ENCODE results near the gene LGALS9B. TPM values are rescaled to one million over a fixed set of nuclear protein-coding genes. Genes with fewer than 3 reads are reported as not detected.
"Not testable (repeated sequence)": the region's sequence is repeated elsewhere in the genome, so short reads cannot be mapped to it uniquely, and the experiment has no call there.

Gene LGALS9B
- total RNA-seq (2012; rRNA removed): not detected in 2 replicates

- H3K4me3 ChIP-seq (ENCODE audit: low read length); H3K9me3 ChIP-seq (replicated peaks; ENCODE audit: low read length); H3K4me1 ChIP-seq (ENCODE audit: control insufficient read depth, insufficient read depth, low read length); H3K36me3 ChIP-seq (ENCODE audit: insufficient read depth, low read length); H3K4me2 ChIP-seq (ENCODE audit: low read length); H3K27me3 ChIP-seq (ENCODE audit: control insufficient read depth, insufficient read depth, low read length); H3K9ac ChIP-seq (ENCODE audit: low read depth, low read length): not testable (repeated sequence)
Measured at GRCh38 chr17:20467447-20467846, at the start of gene LGALS9B. LGALS9B (minus strand) TSS chr17:20467539; CDS start chr17:20467470, 69 bp downstream.

- H3K4me3 ChIP-seq (ENCODE audit: low read length); H3K27me3 ChIP-seq (ENCODE audit: control insufficient read depth, insufficient read depth, low read length); H3K4me2 ChIP-seq (ENCODE audit: low read length); H3K36me3 ChIP-seq (ENCODE audit: insufficient read depth, low read length); H3K4me1 ChIP-seq (ENCODE audit: control insufficient read depth, insufficient read depth, low read length); H3K9ac ChIP-seq (ENCODE audit: low read depth, low read length); H3K9me3 ChIP-seq (replicated peaks; ENCODE audit: low read length): not testable (repeated sequence)
Measured at GRCh38 chr17:20516986-20517385, 49.6 kb upstream of the LGALS9B start.

DNA sequence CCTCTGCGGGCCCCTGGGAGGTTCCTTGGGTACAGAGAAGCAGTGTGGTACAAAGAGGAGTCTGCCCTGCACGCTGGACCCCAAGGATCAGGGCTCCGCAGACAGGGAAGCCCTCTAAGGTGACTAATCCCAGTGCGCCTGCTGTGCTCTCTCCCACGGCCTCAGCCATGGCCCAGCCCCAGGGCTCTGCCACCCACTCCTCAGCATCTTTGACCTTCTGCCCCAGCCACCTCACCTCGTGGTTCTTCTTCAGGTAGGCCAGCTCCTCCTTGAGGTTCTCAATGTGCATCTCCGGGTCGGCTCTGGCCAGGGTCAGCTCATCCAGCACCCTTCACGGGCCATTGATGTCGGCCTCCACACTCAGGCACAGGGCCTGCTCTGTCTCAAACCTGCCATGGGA lies 47.8 kb upstream of the LGALS9B start:
- not testable (repeated sequence) for H3K9ac ChIP-seq (ENCODE audit: low read depth, low read length); H3K36me3 ChIP-seq (ENCODE audit: insufficient read depth, low read length); H3K9me3 ChIP-seq (replicated peaks; ENCODE audit: low read length); H3K4me2 ChIP-seq (ENCODE audit: low read length); H3K27me3 ChIP-seq (ENCODE audit: control insufficient read depth, insufficient read depth, low read length); H3K4me1 ChIP-seq (ENCODE audit: control insufficient read depth, insufficient read depth, low read length); H3K4me3 ChIP-seq (ENCODE audit: low read length)

- H3K27me3 ChIP-seq (ENCODE audit: control insufficient read depth, insufficient read depth, low read length); H3K9ac ChIP-seq (ENCODE audit: low read depth, low read length); H3K4me1 ChIP-seq (ENCODE audit: control insufficient read depth, insufficient read depth, low read length); H3K4me3 ChIP-seq (ENCODE audit: low read length); H3K4me2 ChIP-seq (ENCODE audit: low read length); H3K36me3 ChIP-seq (ENCODE audit: insufficient read depth, low read length); H3K9me3 ChIP-seq (replicated peaks; ENCODE audit: low read length): not testable (repeated sequence)
Measured at GRCh38 chr17:20513539-20513938, 46.2 kb upstream of the LGALS9B start.

- not testable (repeated sequence) for H3K4me2 ChIP-seq (ENCODE audit: low read length); H3K4me3 ChIP-seq (ENCODE audit: low read length); H3K36me3 ChIP-seq (ENCODE audit: insufficient read depth, low read length); H3K27me3 ChIP-seq (ENCODE audit: control insufficient read depth, insufficient read depth, low read length); H3K4me1 ChIP-seq (ENCODE audit: control insufficient read depth, insufficient read depth, low read length); H3K9me3 ChIP-seq (replicated peaks; ENCODE audit: low read length); H3K9ac ChIP-seq (ENCODE audit: low read depth, low read length)
Measured at GRCh38 chr17:20512378-20512777, 45.0 kb upstream of the LGALS9B start.

GRCh38 chr17:20511778-20512177 lies 44.4 kb upstream of the LGALS9B start:
- not testable (repeated sequence) for H3K4me1 ChIP-seq (ENCODE audit: control insufficient read depth, insufficient read depth, low read length); H3K36me3 ChIP-seq (ENCODE audit: insufficient read depth, low read length); H3K4me3 ChIP-seq (ENCODE audit: low read length); H3K4me2 ChIP-seq (ENCODE audit: low read length); H3K9ac ChIP-seq (ENCODE audit: low read depth, low read length); H3K27me3 ChIP-seq (ENCODE audit: control insufficient read depth, insufficient read depth, low read length); H3K9me3 ChIP-seq (replicated peaks; ENCODE audit: low read length)

DNA sequence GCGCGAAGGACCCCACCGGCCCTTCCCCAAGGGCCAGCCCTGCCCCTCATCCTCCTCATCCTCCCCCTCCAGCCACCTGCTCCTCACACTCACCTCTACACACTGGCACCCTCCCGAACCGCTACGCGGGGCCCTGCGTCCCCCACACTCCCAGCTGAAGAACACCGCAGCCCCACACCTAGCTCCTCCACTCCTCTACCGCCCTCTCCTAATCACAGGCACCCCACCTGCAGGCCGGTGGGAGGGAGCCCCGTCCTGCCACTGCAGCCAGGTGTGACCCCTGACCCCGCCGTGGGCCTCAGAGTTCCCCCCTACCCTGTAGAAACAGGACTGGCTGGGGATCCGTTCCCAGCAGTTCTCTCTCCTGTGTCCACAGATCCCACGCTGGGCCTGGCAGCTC lies 38.0 kb upstream of the LGALS9B start:
- not testable (repeated sequence) for H3K4me3 ChIP-seq (ENCODE audit: low read length); H3K4me1 ChIP-seq (ENCODE audit: control insufficient read depth, insufficient read depth, low read length); H3K36me3 ChIP-seq (ENCODE audit: insufficient read depth, low read length); H3K9me3 ChIP-seq (replicated peaks; ENCODE audit: low read length); H3K27me3 ChIP-seq (ENCODE audit: control insufficient read depth, insufficient read depth, low read length); H3K4me2 ChIP-seq (ENCODE audit: low read length); H3K9ac ChIP-seq (ENCODE audit: low read depth, low read length)

DNA sequence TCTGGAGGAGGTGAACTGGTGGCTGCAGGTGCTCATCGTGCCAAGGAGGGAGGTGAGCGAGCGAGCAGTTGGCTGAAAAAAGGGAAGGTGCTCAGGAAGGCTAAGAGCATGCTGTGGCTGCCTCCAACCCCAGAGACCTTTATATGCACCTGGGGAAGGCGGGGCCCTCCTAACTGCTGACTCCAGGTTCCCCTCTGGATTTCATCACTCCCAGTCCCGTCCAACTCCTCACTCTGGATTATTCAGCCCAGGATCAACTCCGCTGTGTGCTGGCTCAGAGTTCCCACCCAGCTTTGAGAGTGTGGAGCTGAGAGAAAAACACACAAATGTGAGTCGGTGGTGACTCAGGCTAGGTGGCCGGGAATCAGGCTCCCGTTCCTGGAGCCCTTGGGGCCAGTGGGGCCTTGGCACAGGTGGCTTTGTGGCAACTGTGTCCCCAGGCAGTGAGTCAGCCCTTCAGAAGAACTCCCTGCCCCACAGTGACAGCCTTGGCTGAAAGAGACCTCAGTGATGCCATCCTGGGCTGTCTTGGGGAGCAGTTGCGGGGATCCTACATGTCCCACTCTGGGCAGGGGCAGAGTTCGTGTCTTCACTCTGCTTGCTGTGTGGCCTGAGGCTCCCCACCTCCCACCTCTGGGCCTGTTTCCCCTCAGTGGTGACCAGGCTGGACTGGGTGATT lies 37.2 kb upstream of the LGALS9B start:
- H3K4me1 ChIP-seq (ENCODE audit: control insufficient read depth, insufficient read depth, low read length): not testable (repeated sequence)

DNA sequence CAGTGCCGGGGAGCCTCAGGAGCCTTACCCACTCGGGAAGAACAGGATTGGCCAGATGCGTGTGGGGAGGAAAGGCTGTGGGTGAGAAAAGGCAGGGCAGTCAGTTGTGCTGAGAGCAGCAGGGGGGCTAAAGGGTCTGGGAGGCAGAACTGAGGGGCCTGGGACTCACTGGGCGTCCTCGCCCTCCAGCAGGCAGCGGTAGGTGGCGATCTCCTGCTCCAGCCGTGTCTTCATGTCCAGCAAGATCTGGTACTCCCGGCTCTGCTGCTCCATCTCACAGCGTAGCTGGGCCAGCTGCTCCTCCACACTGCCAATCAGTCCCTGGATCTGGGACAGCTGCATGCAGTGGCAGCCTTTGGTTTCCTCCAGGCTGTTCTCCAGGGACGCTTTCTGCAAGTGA lies 34.6 kb upstream of the LGALS9B start:
- not testable (repeated sequence) for H3K27me3 ChIP-seq (ENCODE audit: control insufficient read depth, insufficient read depth, low read length); H3K4me2 ChIP-seq (ENCODE audit: low read length); H3K9me3 ChIP-seq (replicated peaks; ENCODE audit: low read length); H3K9ac ChIP-seq (ENCODE audit: low read depth, low read length); H3K36me3 ChIP-seq (ENCODE audit: insufficient read depth, low read length); H3K4me3 ChIP-seq (ENCODE audit: low read length); H3K4me1 ChIP-seq (ENCODE audit: control insufficient read depth, insufficient read depth, low read length)

More for the DNA sequence above, 37.2 kb upstream of the LGALS9B start:
- not testable (repeated sequence) for H3K4me2 ChIP-seq (ENCODE audit: low read length); H3K4me3 ChIP-seq (ENCODE audit: low read length); H3K36me3 ChIP-seq (ENCODE audit: insufficient read depth, low read length); H3K27me3 ChIP-seq (ENCODE audit: control insufficient read depth, insufficient read depth, low read length); H3K9ac ChIP-seq (ENCODE audit: low read depth, low read length); H3K9me3 ChIP-seq (replicated peaks; ENCODE audit: low read length)

DNA sequence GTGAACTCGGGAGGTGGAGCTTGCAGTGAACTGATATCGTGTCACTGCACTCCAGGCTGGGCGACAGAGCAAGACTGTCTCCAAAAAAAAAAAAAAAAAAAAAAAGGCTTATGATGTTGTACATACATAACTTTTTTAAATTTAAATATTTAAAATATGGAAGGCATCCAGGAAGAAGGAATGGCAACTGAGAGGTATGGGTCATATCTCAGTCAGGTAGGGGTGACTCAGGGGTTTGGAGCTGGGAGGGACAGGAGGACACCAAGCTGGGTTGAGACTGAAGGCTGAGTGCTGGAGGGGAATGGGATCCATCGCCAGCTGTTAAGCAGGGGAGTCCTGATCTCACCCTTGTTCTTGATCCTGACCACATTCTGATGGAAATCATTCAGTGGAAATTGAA lies 33.0 kb upstream of the LGALS9B start:
- H3K27me3 ChIP-seq (ENCODE audit: control insufficient read depth, insufficient read depth, low read length); H3K4me3 ChIP-seq (ENCODE audit: low read length); H3K36me3 ChIP-seq (ENCODE audit: insufficient read depth, low read length); H3K4me1 ChIP-seq (ENCODE audit: control insufficient read depth, insufficient read depth, low read length); H3K4me2 ChIP-seq (ENCODE audit: low read length); H3K9ac ChIP-seq (ENCODE audit: low read depth, low read length); H3K9me3 ChIP-seq (replicated peaks; ENCODE audit: low read length): not testable (repeated sequence)

- H3K9ac ChIP-seq (ENCODE audit: low read depth, low read length); H3K4me3 ChIP-seq (ENCODE audit: low read length); H3K36me3 ChIP-seq (ENCODE audit: insufficient read depth, low read length): not testable (repeated sequence)
Measured at GRCh38 chr17:20495420-20495819, 28.1 kb upstream of the LGALS9B start.

DNA sequence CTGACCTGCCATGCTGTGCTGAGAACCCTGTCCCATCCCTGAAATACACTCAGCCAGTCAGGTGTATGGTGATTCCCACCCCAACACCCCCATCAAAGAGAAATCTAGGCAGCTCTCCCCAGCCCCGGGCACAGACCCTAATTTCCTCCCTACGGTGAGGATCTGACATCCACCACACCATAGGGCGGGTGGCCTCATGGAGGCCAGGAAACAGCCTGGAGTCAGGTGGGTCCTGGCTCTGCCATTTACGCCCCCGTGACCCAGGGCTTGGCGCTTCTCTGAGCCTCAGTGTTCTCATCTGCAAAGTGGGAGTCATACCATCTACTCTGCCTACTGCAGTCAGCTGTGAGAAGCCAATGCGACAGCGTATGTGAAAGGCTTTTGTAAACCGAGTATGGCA lies 27.4 kb upstream of the LGALS9B start:
- not testable (repeated sequence) for H3K9me3 ChIP-seq (replicated peaks; ENCODE audit: low read length); H3K4me3 ChIP-seq (ENCODE audit: low read length); H3K27me3 ChIP-seq (ENCODE audit: control insufficient read depth, insufficient read depth, low read length); H3K36me3 ChIP-seq (ENCODE audit: insufficient read depth, low read length); H3K4me1 ChIP-seq (ENCODE audit: control insufficient read depth, insufficient read depth, low read length); H3K9ac ChIP-seq (ENCODE audit: low read depth, low read length); H3K4me2 ChIP-seq (ENCODE audit: low read length)

More at GRCh38 chr17:20495420-20495819, 28.1 kb upstream of the LGALS9B start:
- H3K4me2 ChIP-seq (ENCODE audit: low read length); H3K27me3 ChIP-seq (ENCODE audit: control insufficient read depth, insufficient read depth, low read length); H3K9me3 ChIP-seq (replicated peaks; ENCODE audit: low read length); H3K4me1 ChIP-seq (ENCODE audit: control insufficient read depth, insufficient read depth, low read length): not testable (repeated sequence)
